ENCODE data around the gene SLITRK1. TPM values are rescaled to one million over a fixed set of nuclear protein-coding genes. Genes with fewer than 3 reads are reported as not detected.

SLITRK1 gene
- total RNA-seq, 1 donor from 2014 or later = 2.1 TPM

DNA sequence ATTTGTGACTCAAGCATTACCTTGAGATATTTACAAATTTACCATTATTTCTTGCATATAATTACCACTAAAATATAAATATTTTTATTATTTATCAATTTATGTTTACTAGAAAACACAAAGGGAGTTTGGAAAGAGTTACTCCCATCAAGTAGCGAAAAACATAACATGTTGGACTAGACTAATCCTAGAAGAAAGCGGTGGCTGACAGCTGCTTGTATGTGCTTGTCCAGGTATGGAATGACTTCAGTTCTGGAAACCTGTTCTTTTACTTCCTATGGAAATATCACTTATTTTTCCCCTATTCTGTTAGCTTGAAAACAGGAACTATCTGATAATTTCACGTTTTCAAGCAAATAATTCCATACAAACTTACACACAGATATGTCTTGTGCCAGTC is 28.5 kb downstream of the SLITRK1 start:
- no peak for TF ChIP-seq CTCF (conservative IDR thresholded peaks at IDR 0.05)
- no peak overlapping the region for H3K27ac Mint-ChIP-seq
- no peak for DNase-seq (ENCODE audit: extremely low spot score, unreplicated experiment)
- H3K27me3 Mint-ChIP-seq = no peaks in the 10 kb centered on the region
- no peaks in the 10 kb centered on the region for H3K9me3 Mint-ChIP-seq
- H3K36me3 Mint-ChIP-seq = no peaks in the 10 kb centered on the region
- no peaks in the 10 kb centered on the region for H3K4me1 Mint-ChIP-seq (ENCODE audit: unreplicated experiment)
- H3K4me3 Mint-ChIP-seq = no peak overlapping the region

DNA sequence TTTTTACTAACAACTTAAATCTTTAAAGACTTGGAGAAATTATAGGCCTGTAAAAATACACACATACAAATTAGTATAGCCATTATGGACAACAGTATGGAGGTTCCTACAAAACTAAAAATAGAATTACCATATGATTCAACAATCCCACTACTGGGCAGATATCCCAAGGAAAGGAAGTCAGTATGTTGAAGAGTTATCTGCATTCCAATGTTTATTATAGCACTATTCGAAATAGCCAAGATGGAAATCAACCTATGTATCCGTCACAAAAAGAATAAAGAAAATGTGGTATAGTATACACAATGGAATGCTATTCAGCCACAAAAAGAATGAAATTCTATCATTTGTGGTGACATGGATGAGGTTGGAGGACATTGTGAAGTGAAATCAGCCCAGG is 37.2 kb downstream of the SLITRK1 start:
- DNase-seq (ENCODE audit: extremely low spot score, unreplicated experiment) = no peak
- Mint-ChIP-seq H3K36me3 (no peaks in the 10 kb centered on the region), H3K9me3 (peaks cover 4% of the 10 kb centered on the region), H3K4me3 (no peak overlapping the region), H3K4me1 (ENCODE audit: unreplicated experiment) (no peaks in the 10 kb centered on the region), H3K27ac (no peak overlapping the region), H3K27me3 (no peaks in the 10 kb centered on the region)
- TF ChIP-seq CTCF (conservative IDR thresholded peaks at IDR 0.05) = no peak

DNA sequence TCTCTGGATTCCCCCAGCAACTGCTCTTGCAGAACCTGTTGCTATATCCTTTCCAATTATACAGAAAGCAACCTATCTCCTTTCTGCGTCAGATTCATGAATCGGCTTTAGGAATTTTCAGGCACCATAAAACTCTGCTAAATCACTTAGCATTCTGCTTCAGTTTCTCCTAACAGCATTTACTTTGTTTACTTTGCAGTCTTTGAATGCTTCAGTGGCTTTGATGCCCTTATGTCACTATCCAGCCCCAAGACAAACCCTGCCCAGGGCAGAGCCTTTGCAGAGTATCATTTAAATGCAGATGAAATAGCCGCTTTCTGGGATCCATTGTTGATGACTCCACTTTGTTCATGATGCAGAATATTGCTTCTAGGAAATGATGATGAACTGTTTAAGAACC is 43.1 kb downstream of the SLITRK1 start:
- H3K4me1 Mint-ChIP-seq (ENCODE audit: unreplicated experiment) = no peaks in the 10 kb centered on the region
- no peak for TF ChIP-seq CTCF (conservative IDR thresholded peaks at IDR 0.05)
- no peak for DNase-seq (ENCODE audit: extremely low spot score, unreplicated experiment)
- H3K27ac Mint-ChIP-seq = no peak overlapping the region
- no peak overlapping the region for H3K4me3 Mint-ChIP-seq
- H3K27me3 Mint-ChIP-seq = no peaks in the 10 kb centered on the region
- H3K9me3 Mint-ChIP-seq = no peaks in the 10 kb centered on the region
- H3K36me3 Mint-ChIP-seq = no peaks in the 10 kb centered on the region

GRCh38 chr13:83831796-83832195 is 50.5 kb downstream of the SLITRK1 start:
- Mint-ChIP-seq H3K9me3 (no peaks in the 10 kb centered on the region), H3K36me3 (no peaks in the 10 kb centered on the region), H3K27ac (peak overlapping the region; percentile 59), H3K4me3 (peak overlapping the region; percentile 2), H3K4me1 (ENCODE audit: unreplicated experiment) (peaks cover 11% of the 10 kb centered on the region), H3K27me3 (no peaks in the 10 kb centered on the region)
- TF ChIP-seq CTCF (conservative IDR thresholded peaks at IDR 0.05) = no peak
- DNase-seq (ENCODE audit: extremely low spot score, unreplicated experiment) = no peak

- no peak overlapping the region for H3K4me3 Mint-ChIP-seq
- H3K9me3 Mint-ChIP-seq = no peaks in the 10 kb centered on the region
- TF ChIP-seq CTCF (conservative IDR thresholded peaks at IDR 0.05) = no peak
- H3K36me3 Mint-ChIP-seq = no peaks in the 10 kb centered on the region
- peaks cover 11% of the 10 kb centered on the region for H3K4me1 Mint-ChIP-seq (ENCODE audit: unreplicated experiment)
- H3K27me3 Mint-ChIP-seq = no peaks in the 10 kb centered on the region
- no peak overlapping the region for H3K27ac Mint-ChIP-seq
- DNase-seq (ENCODE audit: extremely low spot score, unreplicated experiment) = no peak
Observed at GRCh38 chr13:83829810-83830209, 52.5 kb downstream of the SLITRK1 start.

DNA sequence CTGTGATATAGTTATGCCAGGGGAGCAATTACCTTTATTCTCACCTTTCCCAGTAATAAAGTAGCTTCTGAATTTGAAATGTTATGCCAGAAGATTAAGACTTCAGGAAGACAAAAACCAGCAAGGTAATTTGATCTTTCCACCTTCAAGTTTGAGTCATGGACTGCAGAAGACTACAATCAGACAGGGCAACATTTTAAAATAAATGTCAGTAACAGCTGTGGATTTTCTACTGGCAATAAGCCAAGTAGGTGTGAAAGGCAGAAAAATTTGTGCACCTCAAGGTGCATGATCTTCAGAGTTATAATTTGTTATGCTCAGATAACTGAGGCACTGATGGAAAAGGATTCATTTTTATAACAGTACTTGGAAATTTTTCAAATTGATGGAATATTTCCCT is 54.9 kb downstream of the SLITRK1 start:
- Mint-ChIP-seq H3K4me3 (peak overlapping the region; percentile 25), H3K9me3 (no peaks in the 10 kb centered on the region), H3K4me1 (ENCODE audit: unreplicated experiment) (peaks cover 11% of the 10 kb centered on the region), H3K36me3 (no peaks in the 10 kb centered on the region), H3K27me3 (no peaks in the 10 kb centered on the region), H3K27ac (no peak overlapping the region)
- DNase-seq (ENCODE audit: extremely low spot score, unreplicated experiment) = no peak
- TF ChIP-seq CTCF (conservative IDR thresholded peaks at IDR 0.05) = no peak
